ENCODE data around the gene GALNT16.
"Not testable (repeated sequence)": the region's sequence is repeated elsewhere in the genome, so short reads cannot be mapped to it uniquely, and the experiment has no call there.

GALNT16 gene

DNA sequence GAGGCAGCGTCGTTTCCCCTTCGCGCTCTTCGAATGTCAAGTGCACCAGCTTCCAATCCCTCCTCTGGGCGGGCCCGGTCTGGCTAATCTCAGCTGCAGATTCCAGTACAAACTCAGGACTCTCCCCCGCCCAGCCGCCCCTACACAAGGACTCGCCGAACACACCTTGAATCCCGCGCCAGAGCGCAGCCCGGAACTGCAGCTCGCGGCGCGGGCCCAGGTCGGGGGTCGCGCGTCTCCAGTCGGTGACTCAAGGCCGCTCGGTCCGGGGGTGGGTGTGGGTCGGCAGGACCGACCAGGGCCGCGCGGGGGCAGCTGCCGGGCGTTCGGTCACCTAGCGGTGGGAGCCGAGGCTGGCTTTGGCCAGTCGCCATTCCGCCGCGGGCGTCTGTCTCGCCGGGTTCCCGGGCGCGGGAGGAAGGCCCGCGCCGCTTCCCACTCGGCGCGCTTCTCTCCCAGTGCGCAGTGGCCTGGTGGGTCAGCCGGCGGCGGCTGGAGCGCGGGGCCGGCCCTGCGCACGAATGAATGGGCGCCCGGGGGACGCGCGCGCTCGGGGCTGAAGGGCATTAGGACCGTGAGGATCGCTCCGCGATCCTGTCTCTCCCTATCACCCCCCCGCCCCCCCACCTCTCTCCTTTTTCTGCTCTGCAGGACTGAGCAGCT is at the start of gene GALNT16:
Gene GALNT16 (plus strand): TSS at position 632 of the 663 bp plus-strand sequence. CDS start 133 bp downstream, outside the sequence.
- Histone ChIP-seq H3K27ac (no peak within 1 kb of the TSS), H3K9ac (ENCODE audit: insufficient read length) (no peak within 1 kb of the TSS), H3K36me3 (ENCODE audit: insufficient read depth, low read length) (no peaks in the 10 kb centered on the region), H3K9me3 (ENCODE audit: low read depth, low read length) (no peaks in the 10 kb centered on the region), H3K4me3 (peak within 1 kb of the TSS; percentile 68)
- no peak for TF ChIP-seq EZH2 (IDR thresholded peaks at IDR 0.05)
- TF ChIP-seq FOXP2 (optimal IDR thresholded peaks at IDR 0.05; ENCODE audit: control extremely low read depth, extremely low read length, insufficient read depth) = no peak
- no peak for TF ChIP-seq POLR2AphosphoS5 (IDR thresholded peaks at IDR 0.05; ENCODE audit: borderline replicate concordance, low read depth, low read length)
- no peak for DNase-seq (ENCODE audit: low read depth, low spot score)

- H3K4me3 ChIP-seq = no peak overlapping the region
- no peak overlapping the region for H3K9ac ChIP-seq (ENCODE audit: insufficient read length)
- DNase-seq (ENCODE audit: low read depth, low spot score) = no peak
- H3K36me3 ChIP-seq (ENCODE audit: insufficient read depth, low read length) = no peaks in the 10 kb centered on the region
- no peaks in the 10 kb centered on the region for H3K9me3 ChIP-seq (ENCODE audit: low read depth, low read length)
- TF ChIP-seq POLR2AphosphoS5 (IDR thresholded peaks at IDR 0.05; ENCODE audit: borderline replicate concordance, low read depth, low read length) (no peak), EZH2 (IDR thresholded peaks at IDR 0.05) (no peak), FOXP2 (optimal IDR thresholded peaks at IDR 0.05; ENCODE audit: control extremely low read depth, extremely low read length, insufficient read depth) (no peak)
- no peak overlapping the region for H3K27ac ChIP-seq
These were observed 45.6 kb upstream of the GALNT16 start for GRCh38 chr14:69214393-69214792.

GRCh38 chr14:69217663-69218062 is 42.3 kb upstream of the GALNT16 start:
- not testable (repeated sequence) for H3K36me3 ChIP-seq (ENCODE audit: insufficient read depth, low read length); DNase-seq (ENCODE audit: low read depth, low spot score); H3K9me3 ChIP-seq (ENCODE audit: low read depth, low read length); H3K27ac ChIP-seq; H3K9ac ChIP-seq (ENCODE audit: insufficient read length); H3K4me3 ChIP-seq

- TF ChIP-seq POLR2AphosphoS5 (IDR thresholded peaks at IDR 0.05; ENCODE audit: borderline replicate concordance, low read depth, low read length) (no peak), FOXP2 (optimal IDR thresholded peaks at IDR 0.05; ENCODE audit: control extremely low read depth, extremely low read length, insufficient read depth) (no peak), EZH2 (IDR thresholded peaks at IDR 0.05) (no peak)
- H3K27ac ChIP-seq = no peak overlapping the region
- H3K4me3 ChIP-seq = no peak overlapping the region
- H3K9me3 ChIP-seq (ENCODE audit: low read depth, low read length) = no peaks in the 10 kb centered on the region
- no peak overlapping the region for H3K9ac ChIP-seq (ENCODE audit: insufficient read length)
- no peak for DNase-seq (ENCODE audit: low read depth, low spot score)
- H3K36me3 ChIP-seq (ENCODE audit: insufficient read depth, low read length) = no peaks in the 10 kb centered on the region
These were observed 35.0 kb upstream of the GALNT16 start for GRCh38 chr14:69224946-69225345.

DNA sequence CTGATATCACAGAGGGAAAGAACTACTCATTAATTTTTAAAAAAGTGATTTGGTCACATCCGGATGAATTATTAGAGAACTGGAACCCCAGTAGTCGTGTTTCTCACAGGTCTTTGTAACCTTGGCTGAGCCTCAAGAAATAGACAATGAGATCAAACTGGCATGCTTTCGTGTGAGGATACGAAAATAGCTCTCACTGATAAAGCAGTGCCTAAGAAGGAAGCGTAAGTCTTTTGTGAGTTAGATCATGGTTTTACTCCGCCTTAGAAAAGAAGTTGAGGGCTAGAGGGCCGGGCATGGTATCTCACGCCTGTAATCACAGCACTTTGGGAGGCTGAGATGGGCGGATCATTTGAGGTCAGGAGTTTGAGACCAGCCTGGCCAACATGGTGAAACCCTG is 33.8 kb upstream of the GALNT16 start:
- H3K36me3 ChIP-seq (ENCODE audit: insufficient read depth, low read length) = no peaks in the 10 kb centered on the region
- no peaks in the 10 kb centered on the region for H3K9me3 ChIP-seq (ENCODE audit: low read depth, low read length)
- H3K4me3 ChIP-seq = no peak overlapping the region
- TF ChIP-seq POLR2AphosphoS5 (IDR thresholded peaks at IDR 0.05; ENCODE audit: borderline replicate concordance, low read depth, low read length) (no peak), FOXP2 (optimal IDR thresholded peaks at IDR 0.05; ENCODE audit: control extremely low read depth, extremely low read length, insufficient read depth) (no peak), EZH2 (IDR thresholded peaks at IDR 0.05) (no peak)
- no peak for DNase-seq (ENCODE audit: low read depth, low spot score)
- no peak overlapping the region for H3K9ac ChIP-seq (ENCODE audit: insufficient read length)
- H3K27ac ChIP-seq = no peak overlapping the region

GRCh38 chr14:69226736-69227135 is 33.2 kb upstream of the GALNT16 start:
- Histone ChIP-seq H3K4me3 (no peak overlapping the region), H3K27ac (no peak overlapping the region), H3K9ac (ENCODE audit: insufficient read length) (no peak overlapping the region), H3K36me3 (ENCODE audit: insufficient read depth, low read length) (no peaks in the 10 kb centered on the region), H3K9me3 (ENCODE audit: low read depth, low read length) (no peaks in the 10 kb centered on the region)
- TF ChIP-seq FOXP2 (optimal IDR thresholded peaks at IDR 0.05; ENCODE audit: control extremely low read depth, extremely low read length, insufficient read depth) (no peak), POLR2AphosphoS5 (IDR thresholded peaks at IDR 0.05; ENCODE audit: borderline replicate concordance, low read depth, low read length) (no peak), EZH2 (IDR thresholded peaks at IDR 0.05) (no peak)
- no peak for DNase-seq (ENCODE audit: low read depth, low spot score)

- DNase-seq (ENCODE audit: low read depth, low spot score) = no peak
- H3K36me3 ChIP-seq (ENCODE audit: insufficient read depth, low read length) = no peaks in the 10 kb centered on the region
These were observed 28.5 kb upstream of the GALNT16 start for GRCh38 chr14:69231486-69231885.

DNA sequence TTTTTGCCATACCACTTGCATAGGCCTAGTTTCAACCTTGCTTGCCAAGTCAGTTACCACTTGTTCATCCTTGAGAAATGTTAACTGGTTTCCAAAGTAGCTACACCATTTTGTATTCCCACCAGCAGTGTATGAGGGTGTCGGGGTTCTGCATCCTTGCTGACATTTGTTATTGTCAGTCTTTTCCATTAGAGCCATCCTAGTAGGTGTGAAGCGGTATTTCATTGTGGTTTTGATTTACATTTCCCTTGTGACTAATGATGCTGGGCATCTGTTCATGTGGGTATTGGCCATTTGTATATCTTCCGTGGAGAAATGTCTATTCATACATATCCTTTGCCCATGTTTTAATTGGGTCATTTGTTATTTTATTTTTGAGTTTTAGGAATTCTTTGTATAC is 27.6 kb upstream of the GALNT16 start:
- no peak for TF ChIP-seq EZH2 (IDR thresholded peaks at IDR 0.05)
- Histone ChIP-seq H3K4me3 (no peak overlapping the region), H3K9me3 (ENCODE audit: low read depth, low read length) (no peaks in the 10 kb centered on the region), H3K9ac (ENCODE audit: insufficient read length) (no peak overlapping the region), H3K27ac (no peak overlapping the region), H3K36me3 (ENCODE audit: insufficient read depth, low read length) (no peaks in the 10 kb centered on the region)
- no peak for DNase-seq (ENCODE audit: low read depth, low spot score)

More at GRCh38 chr14:69231486-69231885, 28.5 kb upstream of the GALNT16 start:
- no peak overlapping the region for H3K9ac ChIP-seq (ENCODE audit: insufficient read length)
- no peak overlapping the region for H3K27ac ChIP-seq
- no peaks in the 10 kb centered on the region for H3K9me3 ChIP-seq (ENCODE audit: low read depth, low read length)
- no peak overlapping the region for H3K4me3 ChIP-seq
- TF ChIP-seq EZH2 (IDR thresholded peaks at IDR 0.05) = no peak
- TF ChIP-seq FOXP2 (optimal IDR thresholded peaks at IDR 0.05; ENCODE audit: control extremely low read depth, extremely low read length, insufficient read depth) = no peak
- TF ChIP-seq POLR2AphosphoS5 (IDR thresholded peaks at IDR 0.05; ENCODE audit: borderline replicate concordance, low read depth, low read length) = no peak

DNA sequence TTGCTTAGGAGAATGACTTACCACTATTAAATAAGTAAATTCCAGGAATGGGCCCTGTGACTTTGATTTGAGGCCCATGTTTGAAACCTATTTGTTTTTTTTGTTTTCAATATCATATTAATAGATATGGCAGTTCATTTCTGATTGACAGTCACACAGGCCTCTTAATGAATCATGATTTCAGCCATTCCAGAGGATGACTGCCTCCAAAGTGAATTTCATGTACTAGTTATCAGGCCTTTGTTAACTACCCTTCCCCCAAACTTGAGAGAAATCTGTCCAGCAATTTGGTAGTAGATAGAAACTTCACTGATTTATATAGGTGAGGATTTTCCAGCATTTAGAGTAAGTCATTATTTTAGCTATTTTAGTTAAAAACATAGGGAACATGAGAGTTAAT is 25.9 kb upstream of the GALNT16 start:
- Histone ChIP-seq H3K9me3 (ENCODE audit: low read depth, low read length) (no peaks in the 10 kb centered on the region), H3K27ac (no peak overlapping the region), H3K4me3 (no peak overlapping the region), H3K9ac (ENCODE audit: insufficient read length) (no peak overlapping the region), H3K36me3 (ENCODE audit: insufficient read depth, low read length) (no peaks in the 10 kb centered on the region)
- no peak for DNase-seq (ENCODE audit: low read depth, low spot score)
- TF ChIP-seq EZH2 (IDR thresholded peaks at IDR 0.05) = no peak
- TF ChIP-seq POLR2AphosphoS5 (IDR thresholded peaks at IDR 0.05; ENCODE audit: borderline replicate concordance, low read depth, low read length) = no peak
- no peak for TF ChIP-seq FOXP2 (optimal IDR thresholded peaks at IDR 0.05; ENCODE audit: control extremely low read depth, extremely low read length, insufficient read depth)

Measured in SK-N-MC (cell line).